Kidney (tissue), 14 donors: ENCODE results near the gene PPY. TPM values are rescaled to one million over a fixed set of nuclear protein-coding genes. Genes with fewer than 3 reads are reported as not detected.

Source experiments
- DNase-seq, 5 donors: peaks; one replicate each; pipeline ENCODE4 v3.0.0-alpha.2; 2013 to 2020
- FAIRE-seq: peaks from 2 replicates; lab custom pipeline; 2012; peaks lifted over from hg19 to GRCh38; lab: Jason Lieb, UNC
- H3K27ac ChIP-seq, 2 donors: one replicate each; pipeline ENCODE4 v1.7.0; 2013; ENCODE audit warnings: low read depth in 2 of 2, low read length in 2 of 2, inconsistent platforms in 1 of 2
- H3K27me3 ChIP-seq: one replicate; pipeline ENCODE4 v1.7.1; 2013; ENCODE audit warnings: low read length, inconsistent platforms; ENCODE audit not compliant: control insufficient read depth, insufficient read depth
- H3K36me3 ChIP-seq, 3 donors: one replicate each; pipeline versions ENCODE4 v1.7.0 to v1.7.1; 2013; ENCODE audit warnings: low read length in 3 of 3, control low read depth in 1 of 3, inconsistent platforms in 1 of 3; ENCODE audit not compliant: insufficient read depth in 3 of 3, control insufficient read depth in 2 of 3
- H3K4me1 ChIP-seq, 3 donors: one replicate each; pipeline versions ENCODE4 v1.7.0 to v1.7.1; 2013; ENCODE audit warnings: low read length in 3 of 3, inconsistent platforms in 1 of 3, low read depth in 1 of 3; ENCODE audit not compliant: control insufficient read depth in 2 of 3, insufficient read depth in 2 of 3
- H3K4me3 ChIP-seq, 3 donors: one replicate each; pipeline versions ENCODE4 v1.7.0 to v1.8.1; 2013; ENCODE audit warnings: low read length in 3 of 3, control low read depth in 1 of 3, inconsistent platforms in 1 of 3
- H3K9ac ChIP-seq, 3 donors: one replicate each; pipeline versions ENCODE4 v1.7.0 to v1.7.1; 2013; ENCODE audit warnings: low read length in 3 of 3, control low read depth in 1 of 3, inconsistent platforms in 1 of 3
- H3K9me3 ChIP-seq, 3 donors: one replicate each; pipeline versions ENCODE4 v1.7.0 to v1.7.1; 2013; ENCODE audit warnings: low read length in 3 of 3, control low read depth in 1 of 3, inconsistent platforms in 1 of 3; ENCODE audit not compliant: control insufficient read depth in 2 of 3, insufficient read depth in 1 of 3
- intact Hi-C: fragments of 100-400 bp; cut with DNase I; formaldehyde crosslinking; loops from one replicate; pipeline ENCODE4 v1.11.1; 2022
- polyA plus RNA-seq: library from polyadenylated mRNA; stranded (reverse); fragments of 350-450 nt; fragmentation: Illumina TruSeq; extraction: RNeasy Lipid Tissue Mini Kit (QIAGEN cat#74804); gene quantifications from one replicate; pipeline ENCODE4 v1.2.3, GENCODE V29; 2014; ENCODE audit warnings: low read depth, low replicate concordance; ENCODE audit not compliant: insufficient read depth
- total RNA-seq: library from RNA; stranded (reverse); fragmentation: NEBNext Ultra II Directional; extraction: Animal tissue kit (Norgen Biotek cat#: 25700); gene quantifications from one replicate; pipeline ENCODE4 v1.2.1, GENCODE V29; 2021
- TF ChIP-seq, protein P1 (sequence below): IDR thresholded peaks from 3 replicates; pipeline ENCODE4 v1.5.1; 2012; ENCODE audit warnings: mild to moderate bottlenecking, moderate library complexity, borderline replicate concordance; ENCODE audit not compliant: insufficient read depth; ENCODE audit errors: extremely low read depth
- donor health status: control.
- donor health status: control.
- donor health status: control.
- donor health status: control.
- donor health status: control.
- donor health status: DM: yes; HTN: yes; CAD: no.
- donor health status: Normal renal cell carcinoma (clear cell type).

Gene PPY
- total and polyA plus RNA-seq, 2 donors from 2014 or later = not detected

DNA sequence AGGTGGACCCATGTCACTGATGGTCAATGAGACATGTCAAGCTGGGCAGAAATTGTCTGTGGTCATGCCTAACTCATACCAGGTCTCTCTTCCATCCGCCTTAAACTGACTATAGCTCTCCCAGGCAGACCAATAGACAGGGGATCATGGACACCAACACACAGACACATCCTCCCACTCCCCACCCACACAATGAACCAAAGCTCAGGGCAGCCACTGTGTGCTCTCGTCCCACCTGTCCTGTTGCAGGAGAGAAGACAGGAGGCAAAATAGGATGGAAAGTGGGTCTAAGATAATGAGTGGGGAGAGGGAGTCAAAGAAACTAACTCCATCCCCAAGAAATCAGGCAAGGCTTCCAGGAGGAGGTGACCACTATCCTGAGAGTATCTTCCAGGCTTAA is 8.3 kb upstream of the PPY start:
- TF ChIP-seq, protein P1, sequence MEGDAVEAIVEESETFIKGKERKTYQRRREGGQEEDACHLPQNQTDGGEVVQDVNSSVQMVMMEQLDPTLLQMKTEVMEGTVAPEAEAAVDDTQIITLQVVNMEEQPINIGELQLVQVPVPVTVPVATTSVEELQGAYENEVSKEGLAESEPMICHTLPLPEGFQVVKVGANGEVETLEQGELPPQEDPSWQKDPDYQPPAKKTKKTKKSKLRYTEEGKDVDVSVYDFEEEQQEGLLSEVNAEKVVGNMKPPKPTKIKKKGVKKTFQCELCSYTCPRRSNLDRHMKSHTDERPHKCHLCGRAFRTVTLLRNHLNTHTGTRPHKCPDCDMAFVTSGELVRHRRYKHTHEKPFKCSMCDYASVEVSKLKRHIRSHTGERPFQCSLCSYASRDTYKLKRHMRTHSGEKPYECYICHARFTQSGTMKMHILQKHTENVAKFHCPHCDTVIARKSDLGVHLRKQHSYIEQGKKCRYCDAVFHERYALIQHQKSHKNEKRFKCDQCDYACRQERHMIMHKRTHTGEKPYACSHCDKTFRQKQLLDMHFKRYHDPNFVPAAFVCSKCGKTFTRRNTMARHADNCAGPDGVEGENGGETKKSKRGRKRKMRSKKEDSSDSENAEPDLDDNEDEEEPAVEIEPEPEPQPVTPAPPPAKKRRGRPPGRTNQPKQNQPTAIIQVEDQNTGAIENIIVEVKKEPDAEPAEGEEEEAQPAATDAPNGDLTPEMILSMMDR = no peak
- intact Hi-C loops = no loop called here
- FAIRE-seq (no peak), DNase-seq (peak in 1 of 5 donors; percentile 10)
- H3K27ac ChIP-seq = no peak overlapping the region
- no peak overlapping the region for H3K4me3 ChIP-seq
- peaks cover 12% of the 10 kb centered on the region for H3K27me3 ChIP-seq
- no peaks in the 10 kb centered on the region for H3K36me3 ChIP-seq
- H3K9ac ChIP-seq = no peak overlapping the region
- H3K9me3 ChIP-seq = no peaks in the 10 kb centered on the region
- H3K4me1 ChIP-seq = peaks cover 0 to 7% (median 0%) of the 10 kb centered on the region in 3 donors

GRCh38 chr17:43949781-43950180 is 7.5 kb upstream of the PPY start:
- no peak overlapping the region for H3K4me3 ChIP-seq
- H3K9ac ChIP-seq = no peak overlapping the region
- H3K4me1 ChIP-seq = peaks cover 0 to 7% (median 0%) of the 10 kb centered on the region in 3 donors
- DNase-seq (peak in 1 of 5 donors; percentile 18), FAIRE-seq (no peak)
- H3K27ac ChIP-seq = no peak overlapping the region
- no peaks in the 10 kb centered on the region for H3K36me3 ChIP-seq
- H3K27me3 ChIP-seq = peaks cover 12% of the 10 kb centered on the region
- intact Hi-C loops = no loop called here
- H3K9me3 ChIP-seq = no peaks in the 10 kb centered on the region
- TF ChIP-seq, protein P1 = no peak

DNA sequence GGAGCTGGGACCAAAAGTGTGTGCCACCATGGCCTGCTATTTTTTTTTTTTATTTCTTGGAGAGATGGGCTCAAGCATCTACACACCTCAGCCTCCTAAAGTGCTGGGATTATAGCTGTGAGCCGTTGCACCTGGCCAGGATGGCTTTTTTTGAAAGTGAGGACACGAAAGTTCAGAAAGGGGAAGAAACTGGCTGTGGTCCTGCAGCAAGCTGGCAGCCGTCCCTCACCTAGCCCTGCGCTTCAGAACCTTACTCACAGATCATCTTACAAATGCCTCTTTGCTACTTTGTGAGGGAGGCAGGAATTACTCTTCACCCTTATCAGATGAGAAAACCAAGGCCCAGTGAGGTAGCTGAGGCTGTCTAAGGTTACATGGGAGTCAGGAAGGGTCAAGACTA is 4.5 kb upstream of the PPY start:
- Histone ChIP-seq H3K4me3 (no peak overlapping the region), H3K36me3 (no peaks in the 10 kb centered on the region), H3K9me3 (no peaks in the 10 kb centered on the region), H3K4me1 (no peaks in the 10 kb centered on the region), H3K27me3 (peaks cover 3% of the 10 kb centered on the region), H3K9ac (no peak overlapping the region), H3K27ac (no peak overlapping the region)
- DNase-seq (peak in 1 of 5 donors; percentile 13), FAIRE-seq (no peak)
- TF ChIP-seq, protein P1 = no peak
- intact Hi-C loops = no loop called here
